OCI-LY3 (cell line): Measurements from ENCODE around the gene CLPTM1L.
"Not testable (repeated sequence)": the region's sequence is repeated elsewhere in the genome, so short reads cannot be mapped to it uniquely, and the experiment has no call there.

ENCODE experiments used
- H2AFZ ChIP-seq: fragments of 200-600, 300-600 bp; shearing (Covaris generic); 2 replicates; pipeline ENCODE4 v1.6.0; 2014; ENCODE audit warnings: antibody characterized with exemption, low read depth, low read length
- H3K27ac ChIP-seq: fragments of 200-600, 300-600 bp; sonication (generic); 2 replicates; pipeline ENCODE4 v1.5.1; 2014; ENCODE audit warnings: mild to moderate bottlenecking, low read length, moderate library complexity, mixed read lengths
- H3K27me3 ChIP-seq: fragments of 200-600, 300-600 bp; sonication (generic); 2 replicates; pipeline ENCODE4 v1.6.1; 2014; ENCODE audit warnings: low read depth, low read length, mixed read lengths
- H3K36me3 ChIP-seq: fragments of 200-600, 300-600 bp; sonication (generic); replicated peaks from 2 replicates; pipeline ENCODE3; 2014; ENCODE audit warnings: low read depth, low read length, mixed read lengths
- H3K4me1 ChIP-seq: fragments of 300-600, 200-600 bp; sonication (generic); 2 replicates; pipeline ENCODE4 v1.6.1; 2014; ENCODE audit warnings: low read length, mixed read lengths
- H3K4me2 ChIP-seq: fragments of 200-600, 300-600 bp; sonication (generic); 2 replicates; pipeline ENCODE4 v1.6.1; 2014; ENCODE audit warnings: low read length, mixed read lengths
- H3K4me3 ChIP-seq: fragments of 300-600, 200-600 bp; sonication (generic); 2 replicates; pipeline ENCODE4 v1.5.1; 2014; ENCODE audit warnings: antibody characterized with exemption, mild to moderate bottlenecking, low read length, moderate library complexity
- H3K79me2 ChIP-seq: fragments of 300-600, 200-600 bp; shearing (Covaris generic); 2 replicates; pipeline ENCODE4 v1.6.1; 2014; ENCODE audit warnings: mild to moderate bottlenecking, low read length, mixed read lengths
- H3K9ac ChIP-seq: fragments of 300-600, 200-600 bp; shearing (Covaris generic); 2 replicates; pipeline ENCODE4 v1.6.0; 2014; ENCODE audit warnings: mild to moderate bottlenecking, low read length, moderate library complexity
- H3K9me3 ChIP-seq: fragments of 200-600, 300-600 bp; shearing (Covaris generic); 2 replicates; pipeline ENCODE4 v1.6.1; 2014; ENCODE audit warnings: low read length, mixed read lengths; ENCODE audit not compliant: insufficient read depth
- H4K20me1 ChIP-seq: fragments of 200-600, 300-600 bp; sonication (generic); 2 replicates; pipeline ENCODE4 v1.6.1; 2016; ENCODE audit warnings: low read length, mixed read lengths; ENCODE audit not compliant: insufficient read depth
- CTCF ChIP-seq: fragments of 200-600, 300-600 bp; sonication (generic); IDR thresholded peaks from 2 replicates; pipeline ENCODE4 v1.5.1; 2014; ENCODE audit warnings: antibody characterized with exemption, low read length, low read depth
- EZH2phosphoT487 ChIP-seq: fragments of 200-600 bp; shearing (Covaris generic); IDR thresholded peaks from 2 replicates; pipeline ENCODE4 v1.6.1; 2018; ENCODE audit warnings: antibody characterized with exemption, mixed run types, low read depth

The CLPTM1L gene

GRCh38 chr5:1374679-1375055 lies 29.8 kb upstream of the CLPTM1L start:
- H3K4me3 ChIP-seq: no peak overlapping the region
- no peak for TF ChIP-seq EZH2phosphoT487
- TF ChIP-seq CTCF: no peak
- no peaks in the 10 kb centered on the region for H4K20me1 ChIP-seq
- peaks cover 7% of the 10 kb centered on the region; the same call in 1 of the 2 replicates for H3K27me3 ChIP-seq
- H3K36me3 ChIP-seq: no peaks in the 10 kb centered on the region
- H3K9me3 ChIP-seq: no peaks in the 10 kb centered on the region
- H3K27ac ChIP-seq: no peak overlapping the region
- H3K4me2 ChIP-seq: no peak overlapping the region
- H3K4me1 ChIP-seq: peaks cover 16% of the 10 kb centered on the region
- H2AFZ ChIP-seq: no peak overlapping the region
- no peaks in the 10 kb centered on the region for H3K79me2 ChIP-seq
- no peak overlapping the region for H3K9ac ChIP-seq

GRCh38 chr5:1374030-1374678 lies 29.3 kb upstream of the CLPTM1L start:
- Histone ChIP-seq H3K36me3 (no peaks in the 10 kb centered on the region), H3K4me1 (peaks cover 16% of the 10 kb centered on the region), H3K9ac (no peak overlapping the region), H3K79me2 (no peaks in the 10 kb centered on the region), H3K9me3 (no peaks in the 10 kb centered on the region), H3K27me3 (peaks cover 7% of the 10 kb centered on the region; the same call in 1 of the 2 replicates), H4K20me1 (no peaks in the 10 kb centered on the region), H3K27ac (no peak overlapping the region), H3K4me2 (no peak overlapping the region), H3K4me3 (no peak overlapping the region), H2AFZ (no peak overlapping the region)
- TF ChIP-seq EZH2phosphoT487 (no peak), CTCF (no peak)

- not testable (repeated sequence) for H4K20me1 ChIP-seq, H3K27me3 ChIP-seq, H2AFZ ChIP-seq, H3K79me2 ChIP-seq, H3K36me3 ChIP-seq, H3K9me3 ChIP-seq
- Histone ChIP-seq H3K4me2 (peak overlapping the region; percentile 60), H3K4me1 (peaks cover 19% of the 10 kb centered on the region), H3K4me3 (peak overlapping the region; percentile 37), H3K9ac (0 out of 2 replicates have a peak overlapping the region, but pooled peaks have one; percentile 10), H3K27ac (peak overlapping the region; percentile 35)
These were observed 27.1 kb upstream of the CLPTM1L start for GRCh38 chr5:1371972-1372342.

GRCh38 chr5:1371218-1371971 lies 26.5 kb upstream of the CLPTM1L start:
- Histone ChIP-seq H3K27me3 (peaks cover 13% of the 10 kb centered on the region; the same call in 1 of the 2 replicates), H3K4me1 (peaks cover 25% of the 10 kb centered on the region), H3K36me3 (no peaks in the 10 kb centered on the region), H4K20me1 (no peaks in the 10 kb centered on the region), H3K4me2 (peak overlapping the region; percentile 60), H3K4me3 (peak overlapping the region; percentile 37), H3K79me2 (no peaks in the 10 kb centered on the region), H2AFZ (no peak overlapping the region; the same call in 1 of the 2 replicates), H3K9ac (0 out of 2 replicates have a peak overlapping the region, but pooled peaks have one; percentile 10), H3K27ac (peak overlapping the region; percentile 35), H3K9me3 (no peaks in the 10 kb centered on the region)
- TF ChIP-seq EZH2phosphoT487: no peak
- TF ChIP-seq CTCF: no peak
